Ovary (tissue), 9 donors: Measurements from ENCODE around the gene PRKG1. TPM values are rescaled to one million over a fixed set of nuclear protein-coding genes. Genes with fewer than 3 reads are reported as not detected.

ENCODE experiments used
- DNase-seq, 5 donors: peaks; one replicate each; pipeline ENCODE4 v3.0.0-alpha.2; 2019 to 2020
- H3K27ac ChIP-seq, 2 donors: fragments of 200-600 bp; one replicate each; pipeline versions ENCODE4 v1.5.1 to v1.8.0; 2019 to 2022
- H3K27me3 ChIP-seq: fragments of 200-600 bp; one replicate; pipeline ENCODE4 v1.8.0; 2022
- H3K36me3 ChIP-seq: fragments of 200-600 bp; sonication (generic); one replicate; pipeline ENCODE4 v1.5.1; 2019
- H3K4me1 ChIP-seq: one replicate; pipeline ENCODE4 v1.8.1; 2013; ENCODE audit warnings: mild to moderate bottlenecking, moderate library complexity; ENCODE audit not compliant: insufficient read depth
- H3K4me3 ChIP-seq: fragments of 200-600 bp; sonication (generic); one replicate; pipeline ENCODE4 v1.5.1; 2017
- H3K9me3 ChIP-seq, 2 donors: fragments of 200-600 bp in 1 of 2; sonication (generic) in 1 of 2; one replicate each; pipeline versions ENCODE4 v1.5.1 to v1.8.1; 2013 to 2019; ENCODE audit warnings: mild to moderate bottlenecking in 1 of 2, moderate library complexity in 1 of 2
- CTCF ChIP-seq, 3 donors: fragments of 450-650 bp in 2 of 3; fragments of 200-600 bp in 1 of 3; IDR thresholded peaks; one replicate each; pipeline versions ENCODE4 v1.5.1 to v1.8.0; 2016 to 2022; ENCODE audit warnings: antibody characterized with exemption in 3 of 3, mild to moderate bottlenecking in 1 of 3
- EP300 ChIP-seq: sonication (generic); formaldehyde crosslinking; IDR thresholded peaks from one replicate; pipeline ENCODE4 v1.6.1; 2017; ENCODE audit warnings: antibody characterized with exemption
- POLR2A ChIP-seq: fragments of 450-650 bp; IDR thresholded peaks from one replicate; pipeline ENCODE4 v1.6.1; 2017; ENCODE audit warnings: antibody characterized with exemption, mild to moderate bottlenecking, moderate library complexity
- WGBS, 3 donors: extraction: QIAGEN DNeasy Blood & Tissue Kit in 1 of 3; methylation state at CpG; one replicate each; pipeline versions ENCODE4 v1.1.5 to v1.1.7; 2013 to 2017; 5-methylcytosine and 5-hydroxymethylcytosine counted together
- intact Hi-C, 4 donors: fragments of 100-400 bp; cut with DNase I; formaldehyde crosslinking; loops; one replicate each; pipeline versions ENCODE4 v1.11.0 to v1.15.1; 2022 to 2023
- polyA plus RNA-seq, 2 donors: library from polyadenylated mRNA; stranded (reverse); fragments of 200-250 nt in 1 of 2; fragments of 350-450 nt in 1 of 2; fragmentation: Illumina TruSeq in 1 of 2; extraction: RNeasy Lipid Tissue Mini Kit (QIAGEN cat#74804) in 1 of 2; gene quantifications; one replicate each; pipeline ENCODE4 v1.2.3, GENCODE V29; 2013 to 2014
- total RNA-seq, 7 donors: library from RNA; depleted of rRNA in 2 of 7; stranded (reverse); fragments of >200 nt in 2 of 7; fragmentation: NEBNext Ultra II Directional in 3 of 7; extraction: Animal tissue kit (Norgen Biotek cat#: 25700) in 3 of 7; gene quantifications; one replicate each; pipeline versions ENCODE4 v1.1.0 to v1.2.4, GENCODE V29; 2016 to 2023
- donor health status: DM: no; HTN: no; CAD: no; lungs with moderate emphysema.
- donor health status: DM: no; HTN: no; CAD: no.
- donor health status: Bipolar disorder and iron deficiency.
- donor health status: DM: yes; HTN: yes; CAD: no.
- donor health status: DM: no; HTN: no; CAD: no.
- donor health status: DM: yes; HTN: yes; CAD: no.

Gene PRKG1
- total and polyA plus RNA-seq, 9 donors = 2.8 to 21.1 (median 15.7) TPM

GRCh38 chr10:51228714-51229100, 154.4 kb downstream of the PRKG1 start:
- no peak for DNase-seq
- Histone ChIP-seq H3K4me1 (no peaks in the 10 kb centered on the region), H3K27me3 (no peaks in the 10 kb centered on the region), H3K36me3 (no peaks in the 10 kb centered on the region), H3K27ac (no peak overlapping the region), H3K4me3 (no peak overlapping the region), H3K9me3 (no peaks in the 10 kb centered on the region)
- intact Hi-C loops = no loop called here
- TF ChIP-seq POLR2A (no peak), EP300 (no peak), CTCF (IDR thresholded peaks at IDR 0.05) (no peak)
- WGBS, 3 donors = 71 to 81% (median 72%) methylated on average over 4 of the region's 4 CpGs

GRCh38 chr10:51230887-51231585, 156.7 kb downstream of the PRKG1 start:
- H3K27me3 ChIP-seq = no peaks in the 10 kb centered on the region
- no peak overlapping the region for H3K27ac ChIP-seq
- no peaks in the 10 kb centered on the region for H3K4me1 ChIP-seq
- H3K4me3 ChIP-seq = no peak overlapping the region
- no peaks in the 10 kb centered on the region for H3K36me3 ChIP-seq
- TF ChIP-seq CTCF (IDR thresholded peaks at IDR 0.05) = no peak
- no peak for TF ChIP-seq EP300
- TF ChIP-seq POLR2A = no peak
- intact Hi-C loops = no loop called here
- 84 to 91% (median 84%) methylated on average over 5 of the region's 5 CpGs for WGBS, 3 donors
- no peaks in the 10 kb centered on the region for H3K9me3 ChIP-seq
- no peak for DNase-seq

GRCh38 chr10:51231754-51232153, 157.5 kb downstream of the PRKG1 start:
- H3K27ac ChIP-seq = no peak overlapping the region
- no peaks in the 10 kb centered on the region for H3K27me3 ChIP-seq
- intact Hi-C loops = no loop called here
- no peaks in the 10 kb centered on the region for H3K36me3 ChIP-seq
- no peak overlapping the region for H3K4me3 ChIP-seq
- no peaks in the 10 kb centered on the region for H3K9me3 ChIP-seq
- no peaks in the 10 kb centered on the region for H3K4me1 ChIP-seq
- no peak for DNase-seq
- TF ChIP-seq EP300 (no peak), CTCF (IDR thresholded peaks at IDR 0.05) (no peak), POLR2A (no peak)
- WGBS, 3 donors = 39 to 51% (median 46%) methylated on average over 1 of the region's 1 CpG

GRCh38 chr10:51233337-51234100, 159.2 kb downstream of the PRKG1 start:
- H3K36me3 ChIP-seq = no peaks in the 10 kb centered on the region
- no peaks in the 10 kb centered on the region for H3K27me3 ChIP-seq
- H3K27ac ChIP-seq = no peak overlapping the region
- DNase-seq = no peak
- no peaks in the 10 kb centered on the region for H3K9me3 ChIP-seq
- WGBS, 3 donors = 91 to 97% (median 94%) methylated on average over 3 of the region's 3 CpGs
- no peaks in the 10 kb centered on the region for H3K4me1 ChIP-seq
- H3K4me3 ChIP-seq = no peak overlapping the region
- TF ChIP-seq EP300 = no peak
- TF ChIP-seq POLR2A = no peak
- TF ChIP-seq CTCF (IDR thresholded peaks at IDR 0.05) = no peak
- intact Hi-C loops = no loop called here
